ENCODE data around the gene SYNE3.

SYNE3 gene, protein sequence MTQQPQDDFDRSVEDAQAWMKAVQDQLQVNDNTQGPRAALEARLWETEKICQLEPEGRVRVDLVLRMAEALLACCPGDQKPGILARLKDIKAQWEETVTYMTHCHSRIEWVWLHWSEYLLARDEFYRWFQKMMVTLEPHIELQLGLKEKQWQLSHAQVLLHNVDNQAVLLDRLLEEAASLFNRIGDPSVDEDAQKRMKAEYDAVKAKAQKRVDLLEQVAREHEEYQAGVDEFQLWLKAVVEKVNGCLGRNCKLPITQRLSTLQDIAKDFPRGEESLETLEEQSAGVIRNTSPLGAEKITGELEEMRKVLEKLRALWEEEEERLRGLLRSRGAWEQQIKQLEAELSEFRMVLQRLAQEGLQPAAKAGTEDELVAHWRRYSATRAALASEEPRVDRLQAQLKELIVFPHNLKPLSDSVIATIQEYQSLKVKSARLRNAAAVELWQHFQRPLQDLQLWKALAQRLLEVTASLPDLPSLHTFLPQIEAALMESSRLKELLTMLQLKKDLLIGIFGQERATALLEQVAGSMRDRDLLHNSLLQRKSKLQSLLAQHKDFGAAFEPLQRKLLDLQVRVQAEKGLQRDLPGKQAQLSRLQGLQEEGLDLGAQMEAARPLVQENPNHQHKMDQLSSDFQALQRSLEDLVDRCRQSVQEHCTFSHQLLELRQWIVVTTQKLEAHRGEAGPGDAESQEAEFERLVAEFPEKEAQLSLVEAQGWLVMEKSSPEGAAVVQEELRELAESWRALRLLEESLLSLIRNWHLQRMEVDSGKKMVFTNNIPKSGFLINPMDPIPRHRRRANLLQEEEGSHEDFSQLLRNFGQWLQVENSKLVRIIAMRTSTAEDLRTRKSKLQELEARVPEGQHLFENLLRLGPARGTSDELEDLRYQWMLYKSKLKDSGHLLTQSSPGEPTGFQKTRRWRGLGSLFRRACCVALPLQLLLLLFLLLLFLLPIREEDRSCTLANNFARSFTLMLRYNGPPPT

DNA sequence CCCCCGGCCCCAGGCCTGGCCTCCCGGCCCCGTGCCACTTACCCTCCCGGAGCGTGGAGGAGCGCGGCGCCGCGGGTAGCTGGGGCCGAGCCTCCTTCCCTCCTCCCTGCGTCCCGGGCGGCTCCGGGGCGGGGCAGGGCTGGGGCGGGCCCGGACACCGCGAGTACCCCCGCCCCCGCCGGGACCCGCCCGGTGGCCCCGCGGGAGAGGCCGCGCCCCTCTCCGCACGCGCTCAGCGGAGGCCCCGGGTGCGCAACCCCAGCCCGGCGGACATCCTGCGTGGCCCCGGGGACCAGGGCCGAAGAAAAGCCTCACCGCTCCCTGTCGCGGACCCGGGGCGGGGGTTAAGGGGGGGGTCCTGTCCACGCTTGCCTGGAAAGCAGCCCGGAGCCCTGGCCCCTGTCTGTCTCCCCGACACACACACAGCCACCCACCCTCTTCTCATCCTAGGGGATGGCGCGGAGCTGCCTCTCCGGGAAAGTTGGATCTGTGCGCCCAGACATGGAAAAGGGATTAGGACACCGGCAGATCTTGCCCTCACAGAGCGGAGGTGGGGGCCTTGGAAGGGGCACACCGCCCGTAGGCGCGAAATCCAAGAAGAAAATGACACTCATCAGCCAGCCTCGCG lies at the start of gene SYNE3:
SYNE3 (minus strand) TSS at position 97 of the 628 bp plus-strand sequence. CDS start 40,829 bp downstream, outside the sequence.
- TF ChIP-seq, protein P1, sequence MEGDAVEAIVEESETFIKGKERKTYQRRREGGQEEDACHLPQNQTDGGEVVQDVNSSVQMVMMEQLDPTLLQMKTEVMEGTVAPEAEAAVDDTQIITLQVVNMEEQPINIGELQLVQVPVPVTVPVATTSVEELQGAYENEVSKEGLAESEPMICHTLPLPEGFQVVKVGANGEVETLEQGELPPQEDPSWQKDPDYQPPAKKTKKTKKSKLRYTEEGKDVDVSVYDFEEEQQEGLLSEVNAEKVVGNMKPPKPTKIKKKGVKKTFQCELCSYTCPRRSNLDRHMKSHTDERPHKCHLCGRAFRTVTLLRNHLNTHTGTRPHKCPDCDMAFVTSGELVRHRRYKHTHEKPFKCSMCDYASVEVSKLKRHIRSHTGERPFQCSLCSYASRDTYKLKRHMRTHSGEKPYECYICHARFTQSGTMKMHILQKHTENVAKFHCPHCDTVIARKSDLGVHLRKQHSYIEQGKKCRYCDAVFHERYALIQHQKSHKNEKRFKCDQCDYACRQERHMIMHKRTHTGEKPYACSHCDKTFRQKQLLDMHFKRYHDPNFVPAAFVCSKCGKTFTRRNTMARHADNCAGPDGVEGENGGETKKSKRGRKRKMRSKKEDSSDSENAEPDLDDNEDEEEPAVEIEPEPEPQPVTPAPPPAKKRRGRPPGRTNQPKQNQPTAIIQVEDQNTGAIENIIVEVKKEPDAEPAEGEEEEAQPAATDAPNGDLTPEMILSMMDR (IDR thresholded peaks at IDR 0.05; ENCODE audit: low read depth, low read length), result no peak
- in situ Hi-C loops (cut with HindIII; ENCODE audit: low sequenced_read_pairs), result no loop called here
- DNase-seq (ENCODE audit: low read depth, low spot score), result no peak
- H3K4me3 ChIP-seq (ENCODE audit: low read depth, low read length), result peak within 1 kb of the TSS; percentile 49

DNA sequence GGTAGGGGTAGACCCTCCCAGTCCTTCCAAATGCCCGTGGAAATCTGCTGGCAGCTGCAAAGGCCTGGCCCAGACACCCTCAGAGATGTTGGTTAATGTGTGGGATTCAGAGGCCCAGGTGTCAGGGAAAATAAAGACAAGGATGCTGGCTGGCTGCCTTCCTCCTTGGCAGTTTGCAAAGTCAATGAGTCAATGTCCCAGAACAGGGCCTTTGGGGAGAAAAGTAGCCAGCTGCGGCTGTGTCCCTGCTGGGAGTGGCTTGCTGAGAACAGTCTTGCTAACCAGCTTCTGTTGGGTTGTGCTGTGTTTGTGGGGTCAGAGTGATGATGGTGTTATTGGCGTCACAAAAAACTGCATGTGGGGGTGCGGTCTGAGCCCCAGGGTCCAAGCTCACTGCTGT lies 47.6 kb upstream of the SYNE3 start:
- in situ Hi-C loops (cut with HindIII; ENCODE audit: low sequenced_read_pairs), result no loop called here
- TF ChIP-seq, protein P1 (IDR thresholded peaks at IDR 0.05; ENCODE audit: low read depth, low read length), result no peak
- no peak overlapping the region for H3K4me3 ChIP-seq (ENCODE audit: low read depth, low read length)
- DNase-seq (ENCODE audit: low read depth, low spot score), result peak; percentile 78

DNA sequence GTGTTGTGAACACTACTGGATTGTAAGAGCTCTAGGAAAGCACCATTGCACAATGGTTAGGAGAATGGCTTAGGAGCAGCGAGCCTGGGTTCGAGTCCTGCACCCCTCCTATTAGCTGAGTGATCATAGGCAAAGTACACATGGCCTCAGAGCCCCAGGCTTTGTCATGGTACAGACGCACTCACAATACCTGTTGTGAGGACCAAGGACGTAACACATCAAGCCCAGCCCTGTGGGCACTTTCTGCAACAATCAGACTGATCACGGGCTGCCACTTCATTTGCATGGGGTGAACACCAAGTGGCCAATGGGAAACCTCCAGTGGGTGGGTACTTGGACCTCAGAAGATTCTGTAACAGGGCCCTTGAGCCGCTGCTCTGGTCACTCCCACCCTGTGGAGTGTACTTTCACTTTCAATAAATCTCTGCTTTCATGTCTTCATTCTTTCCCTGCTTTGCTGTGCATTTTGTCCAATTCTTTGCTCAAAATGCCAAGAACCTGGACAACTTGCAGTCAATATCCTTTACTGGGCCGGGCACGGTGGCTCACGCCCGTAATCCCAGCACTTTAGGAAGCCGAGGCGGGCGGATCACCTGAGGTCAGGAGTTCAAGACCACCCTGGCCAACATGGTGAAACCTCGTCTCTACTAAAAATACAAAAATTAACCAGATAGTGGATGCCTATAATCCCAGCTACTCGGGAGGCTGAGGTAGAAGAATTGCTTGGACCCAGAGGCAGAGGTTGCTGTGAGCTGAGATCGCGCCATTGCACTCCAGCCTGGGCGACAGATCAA lies 46.6 kb upstream of the SYNE3 start:
- TF ChIP-seq, protein P1 (IDR thresholded peaks at IDR 0.05; ENCODE audit: low read depth, low read length), result no peak
- peak; percentile 14 for DNase-seq (ENCODE audit: low read depth, low spot score)
- H3K4me3 ChIP-seq (ENCODE audit: low read depth, low read length), result no peak overlapping the region
- in situ Hi-C loops (cut with HindIII; ENCODE audit: low sequenced_read_pairs), result no loop called here

DNA sequence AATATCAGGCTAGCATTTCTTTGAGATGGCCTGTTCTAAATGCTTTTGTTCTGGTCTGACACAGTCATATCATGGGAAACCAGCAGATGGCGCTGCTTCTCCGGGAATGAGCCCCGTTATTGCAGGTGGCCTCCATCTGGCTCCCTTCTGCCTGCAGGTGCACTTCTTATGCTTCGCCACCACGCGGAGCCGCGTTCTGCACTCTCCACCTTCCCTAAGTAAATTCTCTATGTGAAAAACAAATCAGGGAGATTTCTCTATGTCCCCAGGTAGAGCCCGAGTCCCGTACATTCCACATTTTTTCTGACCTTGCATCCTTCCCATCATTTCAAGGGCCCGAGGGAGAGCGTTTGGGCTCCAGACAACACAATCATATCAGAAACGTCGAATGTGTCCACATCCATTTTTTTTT lies 44.6 kb upstream of the SYNE3 start:
- in situ Hi-C loops (cut with HindIII; ENCODE audit: low sequenced_read_pairs), result no loop called here
- TF ChIP-seq, protein P1 (IDR thresholded peaks at IDR 0.05; ENCODE audit: low read depth, low read length), result peak; percentile 93
- no peak overlapping the region for H3K4me3 ChIP-seq (ENCODE audit: low read depth, low read length)
- peak; percentile 84 for DNase-seq (ENCODE audit: low read depth, low spot score)

DNA sequence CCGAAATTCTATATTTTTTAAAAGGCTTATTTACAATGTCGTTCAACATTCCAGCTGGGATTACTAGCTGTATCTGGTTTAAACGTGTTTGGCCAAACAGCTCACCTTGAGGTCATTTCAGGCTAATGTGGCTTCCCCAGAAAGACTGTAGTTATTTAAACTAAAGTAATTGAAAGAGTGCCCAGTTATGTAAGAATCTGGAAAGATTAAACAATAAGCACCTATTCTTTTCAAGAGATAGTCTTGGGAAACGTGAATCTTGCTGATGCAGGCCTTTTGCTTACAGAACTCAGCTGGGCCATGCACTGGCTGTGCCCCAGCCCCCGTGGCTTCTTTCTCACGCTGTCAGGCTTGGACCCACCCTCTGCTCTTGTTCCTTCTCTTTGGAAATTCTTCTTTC lies 42.8 kb upstream of the SYNE3 start:
- no peak for DNase-seq (ENCODE audit: low read depth, low spot score)
- TF ChIP-seq, protein P1 (IDR thresholded peaks at IDR 0.05; ENCODE audit: low read depth, low read length), result no peak
- in situ Hi-C loops (cut with HindIII; ENCODE audit: low sequenced_read_pairs), result no loop called here
- H3K4me3 ChIP-seq (ENCODE audit: low read depth, low read length), result no peak overlapping the region

Measured in astrocyte of the spinal cord (primary cell).